ENCODE data around the gene ANAPC5. TPM values are rescaled to one million over a fixed set of nuclear protein-coding genes. Genes with fewer than 3 reads are reported as not detected.

The ANAPC5 gene
- total RNA-seq, 1 donor from 2014 or later, result 58.8 TPM

GRCh38 chr12:121357331-121357730 is 5.1 kb upstream of the ANAPC5 start:
- Histone ChIP-seq H3K27me3 (no peaks in the 10 kb centered on the region), H3K9me3 (no peaks in the 10 kb centered on the region), H3K4me3 (no peak overlapping the region), H3K4me1 (peaks cover 0 to 3% of the 10 kb centered on the region in 2 donors), H3K27ac (no peak overlapping the region), H3K36me3 (no peaks in the 10 kb centered on the region)
- no peak for TF ChIP-seq CTCF (IDR thresholded peaks at IDR 0.05)
- DNase-seq (ENCODE audit: low spot score in 2 of 2), result no peak
- intact Hi-C loops (cut with DNase I), result no loop called here

- TF ChIP-seq CTCF (IDR thresholded peaks at IDR 0.05), result no peak
- no peaks in the 10 kb centered on the region for H3K27me3 ChIP-seq
- intact Hi-C loops (cut with DNase I), result no loop called here
Measured at GRCh38 chr12:121356657-121357056, 4.4 kb upstream of the ANAPC5 start.

GRCh38 chr12:121355818-121356217 is 3.6 kb upstream of the ANAPC5 start:
- no peak for DNase-seq (ENCODE audit: low spot score in 2 of 2)
- no peak overlapping the region for H3K4me3 ChIP-seq
- H3K27me3 ChIP-seq, result no peaks in the 10 kb centered on the region
- no peaks in the 10 kb centered on the region for H3K9me3 ChIP-seq
- H3K27ac ChIP-seq, result no peak overlapping the region
- intact Hi-C loops (cut with DNase I), result no loop called here
- TF ChIP-seq CTCF (IDR thresholded peaks at IDR 0.05), result no peak
- no peaks in the 10 kb centered on the region for H3K36me3 ChIP-seq
- peaks cover 6 to 11% of the 10 kb centered on the region in 2 donors for H3K4me1 ChIP-seq

More at GRCh38 chr12:121356657-121357056, 4.4 kb upstream of the ANAPC5 start:
- Histone ChIP-seq H3K9me3 (no peaks in the 10 kb centered on the region), H3K4me3 (no peak overlapping the region), H3K4me1 (peaks cover 0 to 3% of the 10 kb centered on the region in 2 donors), H3K27ac (no peak overlapping the region), H3K36me3 (no peaks in the 10 kb centered on the region)
- no peak for DNase-seq (ENCODE audit: low spot score in 2 of 2)

- no peak for DNase-seq (ENCODE audit: low spot score in 2 of 2)
- Histone ChIP-seq H3K36me3 (no peaks in the 10 kb centered on the region), H3K27ac (peak overlapping the region; percentile 79 to 81), H3K4me1 (peaks cover 6 to 14% of the 10 kb centered on the region in 2 donors), H3K27me3 (no peaks in the 10 kb centered on the region), H3K4me3 (peak overlapping the region; percentile 93 to 97), H3K9me3 (no peaks in the 10 kb centered on the region)
- TF ChIP-seq CTCF (IDR thresholded peaks at IDR 0.05), result no peak
- intact Hi-C loops (cut with DNase I), result loop anchor here (1.0 to 2.0 kb wide), 2 partner anchors 48 to 114 kb away; partner anchors contain the start of gene RNF34
Measured at GRCh38 chr12:121352682-121353018, 439 bp upstream of the ANAPC5 start.

GRCh38 chr12:121346747-121347146 is 5.5 kb downstream of the ANAPC5 start:
- Histone ChIP-seq H3K9me3 (no peaks in the 10 kb centered on the region), H3K4me3 (no peak overlapping the region), H3K27me3 (no peaks in the 10 kb centered on the region), H3K4me1 (peaks cover 6 to 11% of the 10 kb centered on the region in 2 donors), H3K36me3 (peaks cover 36 to 53% of the 10 kb centered on the region in 2 donors), H3K27ac (no peak overlapping the region)
- DNase-seq (ENCODE audit: low spot score in 2 of 2), result no peak
- intact Hi-C loops (cut with DNase I), result no loop called here
- TF ChIP-seq CTCF (IDR thresholded peaks at IDR 0.05), result no peak
